NCI-H2196 (cell line): Measurements from ENCODE around the gene MXI1.

Experiments used
- DNase-seq: peaks from one replicate; lab custom pipeline; 2025; ENCODE audit not compliant: unreplicated experiment; lab: John Stamatoyannopoulos, UW

The MXI1 gene

DNA sequence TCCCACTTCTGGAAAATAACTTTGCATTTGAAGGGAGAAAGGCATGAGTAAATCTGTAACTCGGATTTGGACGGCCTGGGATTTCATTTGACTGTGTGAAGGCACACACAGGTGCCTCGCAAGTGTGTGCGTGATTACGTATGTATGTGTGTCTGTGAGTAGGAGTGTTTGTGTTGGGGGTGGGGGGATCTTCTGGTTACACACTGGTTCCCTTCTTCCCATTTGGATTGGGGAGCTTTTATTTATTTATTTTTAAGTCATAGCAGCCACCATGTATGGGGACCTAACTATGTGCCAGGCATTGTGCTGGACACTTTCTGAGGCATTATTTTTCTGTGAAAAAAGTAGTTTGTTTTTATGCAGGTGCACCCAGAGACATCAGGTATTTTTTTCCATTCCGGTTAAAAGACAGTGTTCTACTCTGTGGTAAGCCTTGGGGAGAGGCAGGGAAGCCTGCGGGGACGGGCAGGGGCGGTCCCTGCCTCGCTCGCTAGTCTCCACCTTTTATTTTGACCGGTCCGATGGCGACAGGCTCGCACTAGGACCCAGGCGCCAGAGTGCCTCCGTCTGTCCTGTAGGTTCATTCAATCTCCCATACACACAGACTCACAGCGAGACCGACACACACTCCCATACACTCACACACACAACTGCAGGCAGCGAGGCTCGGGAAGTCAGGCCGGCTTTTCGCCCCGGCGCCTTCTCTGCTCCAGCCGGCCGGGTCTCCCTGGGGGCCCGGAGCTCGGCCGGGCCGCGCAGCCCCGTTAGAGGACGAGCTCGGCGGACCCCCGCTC lies at the start of gene MXI1:
Gene MXI1 (plus strand): TSS at position 595 of the 794 bp plus-strand sequence. CDS start 204 bp downstream, outside the sequence.
- peak; percentile 37 for DNase-seq

DNA sequence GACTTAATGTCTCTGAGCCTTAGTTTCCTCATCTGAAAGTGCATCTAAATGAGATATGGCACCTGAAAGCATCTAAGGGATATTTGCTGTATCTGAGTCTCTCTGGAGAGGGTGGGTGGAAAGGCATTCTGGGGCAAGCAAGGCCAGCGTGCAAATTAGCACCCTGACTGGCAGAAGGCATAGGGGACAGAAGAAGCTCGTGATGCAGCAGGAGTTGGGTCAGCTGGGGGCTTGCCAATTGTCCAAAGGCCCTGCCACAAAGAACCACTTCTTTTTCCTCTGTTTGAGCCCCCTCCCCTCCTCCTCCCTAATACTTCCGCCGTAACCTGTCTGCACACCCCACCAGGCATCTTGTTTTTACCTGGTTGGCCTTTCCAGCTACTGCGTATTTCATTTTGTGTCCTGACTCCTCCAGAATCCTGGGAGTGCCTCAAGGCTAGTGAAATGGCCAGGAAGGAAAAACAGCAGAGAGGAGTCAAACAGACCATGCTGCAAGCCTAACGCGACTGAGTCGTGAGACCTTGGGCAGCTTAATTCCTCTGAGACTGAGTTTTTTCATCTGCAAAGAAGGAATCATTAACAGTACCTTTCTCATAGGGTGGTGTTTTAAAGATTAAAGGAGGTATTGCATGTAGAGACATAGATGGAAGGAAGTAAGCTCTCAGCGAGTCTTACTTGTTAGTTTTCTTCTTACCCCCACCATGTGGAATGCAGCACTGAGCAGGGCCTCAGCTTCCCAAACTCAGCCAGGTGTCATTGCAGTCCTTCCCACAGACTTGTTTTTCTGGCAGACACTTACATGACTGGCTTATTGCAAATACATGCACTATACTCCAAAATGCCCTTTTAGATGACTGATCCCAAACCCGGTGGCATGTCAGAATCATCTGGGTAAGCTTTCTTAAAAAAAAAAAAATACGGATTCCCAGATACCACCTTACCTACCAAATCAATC lies 49.1 kb upstream of the MXI1 start:
- no peak for DNase-seq

DNA sequence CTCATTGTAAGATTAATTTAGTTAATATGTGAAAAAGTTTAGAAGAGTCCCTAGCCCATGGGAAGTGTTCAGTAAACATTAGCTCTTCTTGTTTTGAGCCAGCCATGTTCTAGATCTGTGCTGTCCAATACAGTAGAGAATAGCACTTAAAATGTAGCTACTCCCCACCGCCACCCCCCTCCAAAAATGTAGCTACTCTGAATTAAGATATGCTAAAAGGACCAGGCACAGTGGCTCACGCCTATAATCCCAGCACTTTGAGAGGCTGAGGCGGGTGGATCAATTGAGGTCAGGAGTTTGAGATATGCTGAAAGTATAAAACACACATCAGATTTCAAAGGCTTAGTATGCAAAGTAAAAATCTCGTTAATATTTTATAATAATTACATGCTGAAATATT lies 47.3 kb upstream of the MXI1 start:
- no peak for DNase-seq

DNA sequence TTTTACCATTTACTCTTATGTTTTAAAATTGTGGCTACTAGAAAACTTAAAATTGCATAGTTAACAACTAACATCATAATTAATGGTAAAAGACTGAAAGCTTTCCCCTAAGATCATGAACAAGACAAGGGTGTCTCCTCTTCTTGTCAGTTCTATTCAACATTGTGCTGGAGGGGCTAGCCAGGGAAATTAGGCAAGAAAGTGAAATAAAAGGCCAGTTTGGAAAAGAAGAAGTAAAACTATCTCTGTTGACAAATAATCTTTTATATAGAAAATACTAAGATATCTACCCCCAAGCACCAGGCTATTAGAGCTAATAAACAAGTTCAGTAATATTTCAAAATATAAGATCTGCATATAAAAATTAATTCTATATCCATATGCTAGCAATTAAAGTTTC lies 46.9 kb upstream of the MXI1 start:
- DNase-seq = no peak

DNA sequence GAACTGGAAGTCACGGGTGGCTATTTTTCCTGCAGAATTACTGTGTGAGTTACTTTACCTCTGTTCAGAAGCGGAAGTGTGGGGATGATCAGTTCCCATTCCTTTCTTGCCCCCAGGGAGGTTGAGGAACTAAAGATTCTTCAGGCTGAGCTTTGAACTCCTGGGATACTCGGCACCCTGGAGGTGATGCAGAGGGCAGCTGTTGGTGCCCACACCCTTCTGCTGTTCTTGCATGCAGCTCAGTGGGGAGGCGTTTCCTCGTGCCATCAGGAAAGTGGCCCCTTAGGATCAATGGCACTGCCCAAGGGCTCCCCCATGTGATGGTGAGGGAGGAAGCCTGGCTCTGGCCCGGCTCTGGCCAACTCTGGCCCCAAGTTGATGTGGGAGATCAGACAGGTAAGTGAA lies 44.7 kb upstream of the MXI1 start:
- no peak for DNase-seq

DNA sequence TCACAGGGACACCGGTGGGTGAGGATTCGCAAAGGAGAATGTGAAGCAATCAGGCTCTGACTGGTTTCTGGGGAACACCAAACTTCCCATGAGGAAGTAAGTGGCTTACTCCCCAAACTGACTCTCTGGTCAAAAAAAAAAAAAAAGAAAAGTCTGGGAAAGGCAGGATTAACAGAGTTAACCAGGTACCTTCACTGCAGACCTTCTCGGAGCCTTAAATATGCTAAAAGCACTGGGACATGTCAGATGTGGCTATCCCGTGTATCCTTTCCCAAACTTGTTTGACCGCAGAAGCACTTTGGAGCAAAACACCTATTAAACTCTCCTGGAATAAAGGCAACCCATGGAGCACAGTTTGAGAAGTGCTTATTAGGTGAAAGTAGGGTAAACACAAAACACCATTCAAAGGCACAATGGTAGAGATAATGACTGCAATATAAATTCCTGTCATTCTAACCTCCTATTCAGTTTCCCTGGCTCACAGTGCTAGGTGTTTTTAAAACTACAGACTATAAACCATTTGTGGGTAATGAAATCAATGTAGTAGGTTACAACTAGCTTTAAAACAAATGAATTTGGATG lies 44.1 kb upstream of the MXI1 start:
- DNase-seq = no peak

DNA sequence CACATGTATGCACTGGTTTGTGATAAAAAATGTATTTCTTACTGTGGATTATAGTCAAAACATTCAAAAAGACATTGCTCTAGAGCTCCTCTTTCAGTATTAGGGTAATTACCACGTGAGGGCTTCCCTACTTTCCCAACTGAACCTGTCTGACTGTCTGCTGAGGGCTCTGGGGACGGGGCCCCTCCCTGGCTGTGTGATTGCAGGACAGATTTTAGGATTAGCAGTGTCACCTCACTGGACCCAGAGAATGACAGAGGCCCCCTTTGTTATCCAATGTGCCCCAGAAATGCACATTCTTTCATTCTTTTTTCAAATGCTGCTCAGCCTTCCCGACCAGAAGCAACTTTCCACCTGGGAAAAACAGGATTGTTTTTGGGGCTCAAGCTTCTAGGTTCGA lies 43.6 kb upstream of the MXI1 start:
- DNase-seq = no peak

DNA sequence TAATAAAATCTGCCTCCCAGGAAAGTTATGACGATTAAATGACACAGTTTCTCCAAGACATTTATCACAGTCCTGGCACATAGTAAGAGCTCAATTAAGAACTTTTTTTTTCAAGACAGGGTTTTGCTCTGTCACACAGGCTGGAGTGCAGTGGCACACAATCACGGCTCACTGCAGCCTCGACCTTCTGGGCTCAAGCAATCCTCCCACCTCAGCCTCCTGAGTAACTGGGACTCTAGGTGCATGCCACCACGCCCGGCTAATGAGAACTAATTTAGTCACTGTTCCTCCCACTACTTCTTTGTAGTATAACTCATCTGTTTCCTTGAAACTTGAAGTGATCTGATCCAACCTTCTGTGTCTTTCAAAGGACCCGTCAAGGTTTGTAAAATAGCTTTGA lies 42.2 kb upstream of the MXI1 start:
- DNase-seq = no peak

DNA sequence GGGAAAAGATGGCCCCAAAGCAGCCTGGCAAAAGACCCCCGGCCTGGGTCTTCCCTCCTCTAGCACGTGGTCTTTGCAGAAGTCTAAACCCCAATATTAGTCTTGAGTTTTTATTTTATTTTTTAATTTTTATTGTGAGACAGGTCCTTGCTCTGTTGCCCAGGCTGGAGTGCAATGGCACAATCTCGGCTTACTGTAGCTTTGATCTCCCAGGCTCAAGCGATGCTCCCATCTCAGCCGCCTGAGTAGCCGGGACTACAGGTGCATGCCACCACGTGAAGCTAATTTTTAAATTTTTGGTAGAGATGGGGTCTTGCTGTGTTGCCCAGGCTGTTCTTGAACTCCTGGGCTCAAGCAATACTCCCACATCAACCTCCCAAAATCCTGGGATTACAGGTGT lies 40.3 kb upstream of the MXI1 start:
- DNase-seq = no peak

DNA sequence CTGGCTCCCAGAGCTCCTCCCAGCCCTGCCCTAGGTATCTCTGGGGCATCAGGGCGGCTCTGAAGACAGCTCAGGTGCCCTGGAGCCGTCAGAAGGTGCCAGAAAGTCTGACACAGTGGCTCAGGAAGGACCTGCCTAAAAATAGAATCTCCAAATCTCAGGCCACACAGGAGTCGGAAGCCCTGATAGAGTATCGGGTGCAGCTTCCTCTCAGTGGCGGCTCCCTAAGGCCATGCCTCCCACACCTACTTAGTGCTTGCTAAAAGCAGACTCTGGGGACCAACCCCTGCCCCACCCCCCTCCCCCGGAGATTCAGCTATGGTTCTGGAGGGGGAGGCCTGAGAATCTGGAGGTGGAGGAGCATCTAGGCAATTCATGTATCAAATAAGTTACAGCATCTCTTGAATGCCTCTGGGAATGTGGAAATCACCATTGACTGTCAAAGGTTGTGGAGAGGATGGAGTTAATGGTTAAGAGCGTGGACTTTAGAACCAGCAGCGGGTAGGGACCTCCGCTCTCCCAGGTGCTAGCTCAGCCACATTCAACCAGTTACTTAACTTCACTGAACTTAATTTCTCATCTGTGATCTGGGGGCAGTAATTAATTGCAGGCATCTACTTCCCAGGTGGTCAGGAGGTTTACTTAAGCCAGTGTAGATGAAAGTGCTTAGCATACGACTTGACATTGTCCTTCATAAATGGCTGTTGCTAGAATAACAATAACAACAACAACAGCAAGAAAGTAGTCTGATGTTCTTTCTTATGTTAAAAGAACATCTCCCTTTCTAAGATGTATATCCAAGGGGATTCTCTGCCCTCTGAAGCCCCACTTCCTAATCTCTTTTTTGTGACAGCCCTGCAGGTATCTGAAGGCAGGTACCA lies 38.6 kb upstream of the MXI1 start:
- no peak for DNase-seq

DNA sequence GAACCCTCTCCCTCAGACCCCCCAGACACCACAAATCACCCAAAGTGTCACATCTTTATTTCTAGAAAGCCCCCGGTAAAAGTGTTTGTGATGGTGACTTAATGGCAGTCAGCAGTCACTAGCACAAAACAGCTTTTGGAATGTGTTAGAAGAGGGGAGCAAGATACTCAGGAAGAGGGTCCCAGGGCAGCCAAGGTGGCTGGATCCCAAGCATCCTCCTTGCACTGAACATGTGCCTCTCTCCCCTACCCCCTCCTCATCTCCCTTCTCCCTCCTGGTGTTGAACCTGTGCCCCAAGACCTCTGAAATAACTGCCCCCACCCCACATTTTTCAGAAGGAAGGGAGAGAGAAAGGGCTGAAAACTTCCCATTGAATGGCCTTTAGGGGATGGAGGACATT lies 37.8 kb upstream of the MXI1 start:
- no peak for DNase-seq

DNA sequence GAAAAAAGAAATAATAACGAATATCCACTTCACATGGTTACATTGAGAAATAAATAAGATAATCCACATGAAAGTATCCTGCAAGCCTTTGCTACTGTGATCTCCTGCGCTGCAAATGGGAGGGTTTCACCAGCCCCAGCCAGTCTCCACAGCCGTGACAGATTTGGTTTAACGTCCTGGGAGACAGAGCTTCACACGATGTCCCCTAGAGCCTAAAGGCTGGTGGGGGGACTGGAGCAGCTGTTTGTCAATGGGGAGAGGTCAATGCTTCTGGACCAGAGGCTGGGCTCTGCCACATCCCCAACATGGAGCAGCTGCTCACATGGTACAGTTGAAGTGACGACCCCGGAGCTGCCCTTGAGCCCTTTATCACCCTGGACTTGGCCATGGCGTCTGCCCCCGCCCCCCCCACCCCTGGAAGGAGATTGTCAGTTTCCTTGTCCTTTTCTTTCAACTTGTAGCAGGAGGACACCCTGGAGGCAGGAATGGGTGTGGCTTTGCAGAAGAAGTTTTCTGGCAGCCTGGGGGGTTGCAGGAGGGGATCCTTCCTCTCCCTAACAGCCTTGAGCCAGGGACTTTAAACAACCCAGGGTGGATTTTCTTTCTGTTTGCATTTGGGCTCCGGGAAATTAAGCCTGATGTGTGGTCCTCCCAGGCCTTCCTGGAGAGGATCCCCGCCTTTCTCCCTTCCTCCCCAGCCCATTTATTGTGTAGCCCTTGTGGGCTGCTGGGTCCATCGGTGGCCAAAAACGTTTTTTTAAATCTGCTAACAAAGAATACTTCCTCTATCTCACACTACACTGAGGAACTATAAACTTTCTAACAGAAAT lies 37.0 kb upstream of the MXI1 start:
- no peak for DNase-seq

DNA sequence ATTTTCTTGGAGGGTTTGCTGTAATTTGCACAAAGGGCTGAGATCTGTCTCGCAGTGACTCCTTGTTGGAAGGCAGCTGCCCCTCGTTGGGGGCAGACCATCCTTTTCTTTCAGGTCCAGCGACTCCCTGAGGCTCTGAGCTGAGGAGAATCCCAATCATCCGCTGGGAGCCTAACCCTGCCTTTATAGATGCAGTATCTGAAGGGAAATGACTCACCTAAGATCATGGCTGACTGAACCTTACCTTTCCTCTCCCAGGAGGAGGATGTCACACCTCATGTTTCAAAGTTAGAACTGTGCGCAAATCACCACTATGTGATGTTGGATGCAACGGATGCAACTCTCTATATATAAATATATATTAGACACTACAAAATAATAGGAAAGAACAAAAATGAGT lies 36.4 kb upstream of the MXI1 start:
- no peak for DNase-seq

DNA sequence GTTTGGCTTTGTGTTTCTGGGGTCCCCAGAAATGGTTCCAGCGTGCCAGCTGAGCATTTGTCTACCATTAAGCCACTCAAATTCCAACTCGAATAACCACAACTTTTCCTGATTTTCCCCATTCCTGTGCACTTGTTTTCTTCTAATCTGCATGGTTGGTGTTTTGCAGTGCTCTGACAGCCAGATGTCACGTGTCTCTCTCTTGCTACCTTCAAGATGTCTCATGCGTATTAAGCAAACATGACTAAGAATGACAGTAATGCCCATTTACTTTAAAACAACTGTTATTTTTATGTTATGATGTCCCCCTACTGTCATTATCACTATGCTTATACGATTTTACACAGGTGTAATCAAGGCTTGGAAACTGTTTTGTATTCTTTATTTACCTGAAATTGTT lies 35.2 kb upstream of the MXI1 start:
- DNase-seq = no peak

DNA sequence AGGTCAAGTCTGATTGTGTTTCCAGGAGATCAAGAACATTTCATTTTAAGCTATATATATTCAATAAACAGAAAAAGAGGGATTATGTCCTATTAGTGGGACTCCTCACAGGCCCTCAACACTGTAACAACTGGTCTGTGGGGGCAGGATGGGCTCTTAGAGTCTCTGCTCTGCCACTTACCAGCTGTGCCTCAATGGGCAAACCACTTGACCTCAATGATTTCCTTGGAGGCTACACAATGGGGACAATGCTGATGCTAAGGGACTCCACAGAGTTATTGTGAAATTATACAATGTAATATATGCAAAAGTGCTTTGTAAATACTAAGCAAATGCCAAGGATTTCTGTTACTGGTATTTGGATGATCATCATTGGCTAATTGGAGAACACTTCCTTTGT lies 33.2 kb upstream of the MXI1 start:
- DNase-seq = peak; percentile 33

DNA sequence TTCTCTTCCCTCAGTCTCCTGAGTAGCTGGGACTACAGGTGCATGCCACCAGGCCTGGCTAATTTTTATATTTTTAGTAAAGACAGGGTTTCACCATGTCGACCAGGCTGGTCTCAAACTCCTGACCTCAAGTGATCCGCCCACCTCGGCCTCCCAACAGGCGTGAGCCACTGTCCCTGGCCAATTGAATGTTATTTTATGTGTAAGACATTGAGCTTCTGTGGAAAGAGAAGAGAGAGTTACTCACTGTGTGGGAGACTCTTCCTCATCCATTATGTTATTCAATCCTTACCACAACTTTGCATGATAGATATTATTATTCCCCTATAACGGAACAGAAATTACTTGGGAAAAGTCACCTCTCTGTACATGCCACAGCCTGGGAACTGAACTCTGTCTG lies 32.6 kb upstream of the MXI1 start:
- no peak for DNase-seq

DNA sequence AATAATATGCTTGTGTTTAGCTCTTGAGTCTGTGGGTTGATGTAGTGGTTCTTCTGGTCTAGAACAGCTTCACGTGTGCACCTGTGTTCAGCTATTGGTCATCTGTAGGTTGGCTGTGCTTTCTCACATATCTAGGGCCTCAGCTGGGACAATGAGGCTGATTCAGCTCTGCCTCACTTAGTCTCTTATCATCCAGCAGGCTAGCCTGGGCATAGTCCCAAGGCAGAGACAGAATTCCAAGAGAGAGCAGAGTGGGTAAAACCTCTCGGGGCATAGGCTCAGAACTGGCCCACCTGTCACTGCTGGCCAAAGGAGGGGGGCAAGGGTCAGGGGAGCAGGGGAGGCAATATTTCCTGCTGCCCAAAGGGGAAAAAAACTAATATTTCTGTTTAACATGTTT lies 32.0 kb upstream of the MXI1 start:
- no peak for DNase-seq

DNA sequence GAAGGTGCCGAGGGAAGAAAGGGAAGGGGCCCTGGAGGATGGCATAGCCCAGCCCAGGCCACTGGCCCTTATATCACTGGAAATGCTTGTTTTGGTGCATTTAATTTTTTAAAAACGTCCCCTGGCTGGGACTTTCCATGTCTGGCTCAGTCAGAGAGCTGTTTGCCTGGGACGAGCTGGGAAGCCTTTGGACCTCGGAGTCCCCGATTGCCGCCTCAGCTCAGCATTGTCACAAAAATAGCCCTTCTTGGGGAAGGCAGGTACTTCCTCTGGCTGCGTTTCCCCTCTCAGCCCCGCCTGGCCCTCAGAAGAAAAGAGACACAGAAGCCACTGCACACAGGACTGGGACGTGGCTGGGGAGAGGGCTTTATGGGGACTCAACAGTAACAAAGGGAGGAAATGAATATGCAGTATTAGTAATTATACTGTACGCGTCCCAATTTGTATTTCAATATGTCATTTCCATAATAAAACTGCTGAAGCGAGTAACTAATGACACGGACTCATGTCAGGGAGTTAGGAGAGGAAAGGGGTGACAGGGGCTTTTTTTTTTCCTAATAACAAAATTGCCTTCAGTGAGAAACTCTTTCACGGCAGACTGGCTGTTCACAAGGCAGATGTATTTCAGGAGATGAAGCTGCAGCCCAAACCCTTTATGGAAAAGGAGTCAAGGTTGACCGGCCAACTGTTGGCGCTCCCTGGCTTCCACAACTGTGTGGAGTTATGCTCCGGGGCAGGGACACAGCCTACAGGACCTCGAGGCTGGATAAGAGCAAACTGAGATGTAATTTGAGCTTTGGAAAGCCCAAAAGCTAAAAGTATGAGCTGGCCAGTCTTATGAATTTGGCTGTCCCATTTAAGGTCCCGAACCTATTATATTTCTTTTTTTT lies 31.0 kb upstream of the MXI1 start:
- no peak for DNase-seq

DNA sequence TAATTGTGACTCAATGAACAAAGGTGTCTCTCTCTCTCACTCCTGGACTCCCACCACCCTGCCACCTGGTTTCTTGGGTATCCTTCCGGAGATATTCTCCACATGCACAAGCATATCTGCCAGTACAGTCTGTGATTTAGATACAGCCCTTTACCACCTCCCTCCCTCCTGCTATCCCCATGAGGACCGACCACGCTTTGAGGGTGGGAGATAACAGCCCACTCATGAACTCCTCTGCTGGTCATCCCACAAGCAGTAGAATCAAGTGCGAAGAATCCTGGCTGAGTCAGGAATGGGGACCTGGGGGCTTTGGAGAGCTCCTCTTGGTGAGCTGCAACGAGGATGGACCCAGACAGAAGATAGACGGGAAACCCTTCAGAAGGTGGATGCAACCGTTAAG lies 28.2 kb upstream of the MXI1 start:
- DNase-seq = no peak
